GM12874 (cell line): ENCODE data around the gene RSRC1.

Source experiments
- CTCF ChIP-seq: IDR thresholded peaks from 2 replicates; pipeline ENCODE4 v1.5.1; 2011; ENCODE audit warnings: low read depth, mild to moderate bottlenecking, control low read depth, low read length, moderate library complexity; ENCODE audit not compliant: insufficient read depth

RSRC1 gene

GRCh38 chr3:158470944-158471638 lies 361.2 kb downstream of the RSRC1 start:
- no peak for TF ChIP-seq CTCF

GRCh38 chr3:158471639-158472294 lies 361.9 kb downstream of the RSRC1 start:
- no peak for TF ChIP-seq CTCF

GRCh38 chr3:158479051-158479450 lies 369.2 kb downstream of the RSRC1 start:
- no peak for TF ChIP-seq CTCF

GRCh38 chr3:158483701-158484235 lies 373.9 kb downstream of the RSRC1 start:
- no peak for TF ChIP-seq CTCF

- no peak for TF ChIP-seq CTCF
Measured at GRCh38 chr3:158486200-158486599, 376.3 kb downstream of the RSRC1 start.

- TF ChIP-seq CTCF = no peak
Measured at GRCh38 chr3:158488670-158489069, 378.8 kb downstream of the RSRC1 start.

GRCh38 chr3:158489181-158489580 lies 379.3 kb downstream of the RSRC1 start:
- no peak for TF ChIP-seq CTCF
